ENCODE results near the gene ELMO1. TPM values are rescaled to one million over a fixed set of nuclear protein-coding genes. Genes with fewer than 3 reads are reported as not detected.

The ELMO1 gene
- total RNA-seq, 4 donors from 2014 or later: 58.7 to 293 (median 81.0) TPM

DNA sequence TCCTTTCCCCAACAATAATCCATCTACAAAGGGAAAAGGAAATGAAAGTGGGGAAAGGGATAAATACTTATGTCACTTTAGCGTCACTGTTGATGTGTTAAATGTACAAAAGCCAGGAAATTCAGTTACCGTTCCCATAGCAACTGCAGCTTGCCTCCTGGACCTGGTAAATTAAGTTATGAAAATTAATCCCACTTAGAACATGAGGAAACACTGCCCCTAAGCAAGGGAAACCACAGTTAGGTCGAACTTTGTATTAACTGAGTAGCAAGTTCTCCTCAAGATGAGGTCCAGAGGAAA, 386.2 kb downstream of the ELMO1 start:
- TF ChIP-seq, protein P1, sequence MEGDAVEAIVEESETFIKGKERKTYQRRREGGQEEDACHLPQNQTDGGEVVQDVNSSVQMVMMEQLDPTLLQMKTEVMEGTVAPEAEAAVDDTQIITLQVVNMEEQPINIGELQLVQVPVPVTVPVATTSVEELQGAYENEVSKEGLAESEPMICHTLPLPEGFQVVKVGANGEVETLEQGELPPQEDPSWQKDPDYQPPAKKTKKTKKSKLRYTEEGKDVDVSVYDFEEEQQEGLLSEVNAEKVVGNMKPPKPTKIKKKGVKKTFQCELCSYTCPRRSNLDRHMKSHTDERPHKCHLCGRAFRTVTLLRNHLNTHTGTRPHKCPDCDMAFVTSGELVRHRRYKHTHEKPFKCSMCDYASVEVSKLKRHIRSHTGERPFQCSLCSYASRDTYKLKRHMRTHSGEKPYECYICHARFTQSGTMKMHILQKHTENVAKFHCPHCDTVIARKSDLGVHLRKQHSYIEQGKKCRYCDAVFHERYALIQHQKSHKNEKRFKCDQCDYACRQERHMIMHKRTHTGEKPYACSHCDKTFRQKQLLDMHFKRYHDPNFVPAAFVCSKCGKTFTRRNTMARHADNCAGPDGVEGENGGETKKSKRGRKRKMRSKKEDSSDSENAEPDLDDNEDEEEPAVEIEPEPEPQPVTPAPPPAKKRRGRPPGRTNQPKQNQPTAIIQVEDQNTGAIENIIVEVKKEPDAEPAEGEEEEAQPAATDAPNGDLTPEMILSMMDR (IDR thresholded peaks at IDR 0.05): no peak
- DNase-seq (ENCODE audit: low spot score): no peak
- ATAC-seq (ENCODE audit: low FRiP score): no peak

DNA sequence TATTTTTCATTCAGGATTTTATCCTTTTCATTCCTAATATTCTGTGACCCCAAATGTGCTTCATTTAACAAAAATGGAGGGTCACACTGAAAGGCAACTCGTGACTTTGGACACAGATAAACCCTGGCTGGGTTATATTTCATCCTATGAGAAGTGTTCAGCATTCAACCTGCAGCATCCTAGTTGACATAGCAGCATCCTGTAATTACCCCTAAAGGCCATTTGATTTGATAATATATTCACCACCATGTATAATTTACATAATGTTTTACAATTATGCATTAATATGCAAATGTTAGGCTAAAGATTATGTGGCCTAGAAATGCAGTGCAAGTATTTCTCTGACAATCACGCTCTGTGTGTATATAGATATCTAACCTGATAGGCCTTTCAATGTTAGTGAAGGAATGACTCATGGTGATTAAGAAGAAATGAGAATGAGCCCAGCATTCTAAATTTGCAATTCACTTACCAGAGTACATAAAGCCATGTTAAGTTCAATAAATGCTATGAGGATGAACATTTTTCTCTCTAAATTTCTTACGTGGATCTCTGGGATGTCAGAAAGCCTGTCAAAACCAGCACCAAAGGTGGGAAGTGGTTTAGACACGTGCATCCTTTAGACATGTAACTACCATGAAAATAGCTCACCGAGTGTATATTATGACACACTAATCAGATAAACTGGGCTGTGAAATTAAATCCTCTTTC, 386.7 kb downstream of the ELMO1 start:
- TF ChIP-seq, protein P1 (IDR thresholded peaks at IDR 0.05): no peak
- no peak for ATAC-seq (ENCODE audit: low FRiP score)
- DNase-seq (ENCODE audit: low spot score): no peak

DNA sequence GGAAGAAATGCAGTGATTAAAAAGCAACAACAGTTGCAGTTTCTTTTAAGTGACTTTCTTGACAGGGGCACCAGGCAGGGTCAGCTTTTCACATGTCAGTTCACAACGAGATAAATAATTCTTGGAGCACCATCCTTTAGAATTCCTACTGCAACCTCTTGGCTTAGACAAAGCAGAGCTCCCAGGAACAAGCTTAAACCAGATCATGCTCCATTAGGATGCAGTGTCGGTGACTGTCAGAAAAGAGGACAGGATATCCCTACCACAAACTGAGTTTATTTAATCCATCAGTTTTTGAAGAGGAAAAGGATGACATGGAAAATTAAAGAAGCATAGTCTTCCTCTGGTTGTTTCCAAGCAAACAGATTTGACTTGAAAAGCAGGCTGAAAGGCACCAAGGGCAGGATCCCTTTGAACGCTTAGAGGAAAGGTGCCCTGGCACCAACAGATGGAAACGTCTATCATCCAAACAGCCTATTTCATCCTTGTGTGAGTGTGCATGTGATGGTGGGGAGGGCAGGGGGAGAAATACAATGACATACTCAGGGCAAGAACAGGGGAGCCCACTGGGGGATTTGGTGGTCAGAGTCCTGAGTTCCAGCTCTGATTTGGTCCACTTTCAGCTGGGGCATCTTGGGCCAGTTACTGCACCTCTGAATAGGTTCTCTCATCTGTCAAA, 392.3 kb downstream of the ELMO1 start:
- ATAC-seq (ENCODE audit: low FRiP score) (no peak), DNase-seq (ENCODE audit: low spot score) (no peak)
- TF ChIP-seq, protein P1 (IDR thresholded peaks at IDR 0.05): no peak

DNA sequence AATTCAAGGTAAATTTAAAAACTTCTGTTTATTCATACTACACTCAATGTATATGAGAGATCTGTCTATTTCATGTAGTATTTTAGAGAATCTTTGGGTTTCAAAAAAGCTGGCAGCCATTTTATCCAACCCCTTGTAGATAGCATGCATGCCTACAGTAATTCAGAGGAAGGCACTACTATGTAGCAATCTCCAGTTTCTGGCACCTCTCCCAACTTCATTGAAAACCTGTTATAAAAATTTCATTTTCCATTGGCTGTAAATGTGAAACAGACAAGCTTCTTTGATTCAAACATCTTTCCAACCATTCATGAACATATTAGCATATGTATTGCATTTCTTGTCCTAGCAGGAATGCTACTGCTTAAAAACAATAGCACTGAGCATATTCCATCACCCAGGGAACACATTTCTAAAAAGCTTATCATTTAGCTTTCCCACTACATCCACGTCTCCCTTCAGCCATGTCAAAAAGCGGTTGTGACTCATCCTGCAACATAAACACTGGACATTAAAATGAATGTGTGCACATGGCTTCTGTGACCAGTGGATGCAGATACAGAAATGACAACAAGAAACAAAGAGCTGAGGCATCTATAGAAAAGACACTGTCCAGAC, 393.9 kb downstream of the ELMO1 start:
- ATAC-seq (ENCODE audit: low FRiP score): no peak
- TF ChIP-seq, protein P1 (IDR thresholded peaks at IDR 0.05): no peak
- DNase-seq (ENCODE audit: low spot score): no peak

DNA sequence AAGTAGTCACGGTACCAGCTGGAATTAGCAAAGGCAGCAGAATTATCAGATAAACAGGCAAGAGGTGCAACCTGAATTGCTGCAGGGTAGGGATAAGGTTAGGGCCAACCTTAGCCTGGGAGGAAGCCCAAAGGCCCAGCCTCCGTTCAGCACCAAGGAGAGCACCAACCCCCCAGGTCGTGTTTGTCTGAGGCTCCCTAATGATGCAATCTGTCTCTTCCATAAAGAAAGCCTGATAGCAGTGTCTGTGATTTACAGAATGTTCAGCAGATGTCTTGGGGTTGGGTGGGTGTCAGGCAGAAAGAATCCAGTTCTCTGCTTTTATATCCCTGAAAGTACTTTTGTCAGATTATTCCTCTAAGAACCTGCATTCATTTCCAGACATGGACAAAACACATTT, 396.0 kb downstream of the ELMO1 start:
- TF ChIP-seq, protein P1 (IDR thresholded peaks at IDR 0.05): no peak
- no peak for ATAC-seq (ENCODE audit: low FRiP score)
- DNase-seq (ENCODE audit: low spot score): no peak

DNA sequence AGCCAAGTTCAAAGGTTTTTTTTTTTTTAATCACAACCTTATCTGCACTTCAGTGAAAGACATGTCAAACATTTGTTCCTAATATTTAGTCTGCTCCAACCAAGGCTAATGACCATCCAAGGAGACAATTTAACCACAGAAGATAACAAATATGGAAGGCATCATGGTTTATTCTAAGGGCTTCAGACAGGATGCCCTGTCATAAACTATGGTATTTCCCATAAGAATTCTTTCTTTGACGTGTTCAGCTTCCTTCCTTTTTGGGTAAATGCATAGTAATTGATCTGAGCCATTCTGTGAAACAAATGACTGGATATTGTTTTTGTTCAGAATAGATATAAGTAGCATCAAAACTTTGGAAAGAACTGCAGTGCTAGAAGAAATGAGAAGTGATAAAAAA, 397.9 kb downstream of the ELMO1 start:
- no peak for DNase-seq (ENCODE audit: low spot score)
- TF ChIP-seq, protein P1 (IDR thresholded peaks at IDR 0.05): no peak
- ATAC-seq (ENCODE audit: low FRiP score): no peak
